ENCODE results near the gene DAZAP2. TPM values are rescaled to one million over a fixed set of nuclear protein-coding genes. Genes with fewer than 3 reads are reported as not detected.
"Not testable (repeated sequence)": the region's sequence is repeated elsewhere in the genome, so short reads cannot be mapped to it uniquely, and the experiment has no call there.

Gene DAZAP2
- total RNA-seq, 2 donors from 2014 or later: 299 to 374 TPM

DNA sequence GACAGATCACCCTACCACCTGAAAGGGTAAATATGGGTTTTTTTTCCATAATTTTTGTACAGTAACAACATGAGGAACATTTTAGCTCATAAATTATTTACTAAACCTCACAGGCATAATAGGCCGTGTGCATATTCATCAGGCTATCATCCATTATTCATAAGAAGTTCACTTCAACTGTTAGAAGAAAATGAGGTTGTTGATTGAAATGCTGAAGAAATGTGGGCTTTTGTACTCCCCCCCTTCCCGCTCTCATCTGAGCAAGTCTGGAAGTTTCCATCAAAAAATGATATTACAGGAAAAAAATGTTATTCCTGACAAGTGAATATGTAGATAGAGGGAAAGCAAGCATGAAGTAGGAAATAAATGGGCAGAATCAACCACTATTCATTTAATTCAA lies 12.9 kb upstream of the DAZAP2 start:
- Histone ChIP-seq H3K4me3 (no peak overlapping the region), H3K27ac (no peak overlapping the region), H3K36me3 (no peaks in the 10 kb centered on the region), H3K4me1 (replicated peaks) (no peaks in the 10 kb centered on the region), H3K27me3 (replicated peaks; ENCODE audit: insufficient read depth) (no peaks in the 10 kb centered on the region), H3K9me3 (no peaks in the 10 kb centered on the region)
- intact Hi-C loops (cut with DNase I): no loop called here
- no peak for DNase-seq (ENCODE audit: low spot score)
- no peak for TF ChIP-seq POLR2AphosphoS5 (IDR thresholded peaks at IDR 0.05)
- no peak for TF ChIP-seq POLR2A (IDR thresholded peaks at IDR 0.05)
- no peak for TF ChIP-seq CTCF (IDR thresholded peaks at IDR 0.05)
- 81% methylated on average over 2 of the region's 2 CpGs for WGBS

- H3K4me1 ChIP-seq (replicated peaks); intact Hi-C loops (cut with DNase I); H3K9me3 ChIP-seq; H3K27ac ChIP-seq; DNase-seq (ENCODE audit: low spot score); H3K27me3 ChIP-seq (replicated peaks; ENCODE audit: insufficient read depth); H3K4me3 ChIP-seq; H3K36me3 ChIP-seq: not testable (repeated sequence)
- 92% methylated on average over 5 of the region's 5 CpGs for WGBS
These were observed 11.5 kb upstream of the DAZAP2 start for GRCh38 chr12:51227112-51227511.

DNA sequence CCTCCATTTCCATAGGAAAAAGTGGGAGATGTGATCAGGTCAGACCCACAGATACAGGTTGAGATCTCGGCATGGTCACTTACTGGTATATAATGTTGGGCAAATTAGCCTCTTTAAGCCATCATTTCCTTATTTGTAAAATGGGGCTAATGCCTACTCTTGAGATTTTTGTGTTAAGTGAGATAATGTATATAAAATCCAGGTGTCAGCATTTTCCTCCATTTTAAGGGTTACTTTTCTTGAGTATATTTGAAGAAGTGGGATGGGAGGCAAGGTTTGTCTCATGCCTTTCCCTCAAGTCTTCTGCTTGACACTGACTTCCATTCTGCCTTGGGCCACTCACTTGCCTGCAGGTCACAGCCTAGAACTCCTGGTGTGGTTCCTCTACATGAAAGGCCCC lies 10.7 kb upstream of the DAZAP2 start:
- WGBS: 92% methylated on average over 1 of the region's 1 CpG
- Histone ChIP-seq H3K4me3 (no peak overlapping the region), H3K27ac (no peak overlapping the region), H3K27me3 (replicated peaks; ENCODE audit: insufficient read depth) (no peaks in the 10 kb centered on the region), H3K9me3 (no peaks in the 10 kb centered on the region), H3K36me3 (no peaks in the 10 kb centered on the region), H3K4me1 (replicated peaks) (no peaks in the 10 kb centered on the region)
- no peak for DNase-seq (ENCODE audit: low spot score)
- TF ChIP-seq CTCF (IDR thresholded peaks at IDR 0.05): no peak
- TF ChIP-seq POLR2A (IDR thresholded peaks at IDR 0.05): no peak
- no peak for TF ChIP-seq POLR2AphosphoS5 (IDR thresholded peaks at IDR 0.05)
- intact Hi-C loops (cut with DNase I): no loop called here

DNA sequence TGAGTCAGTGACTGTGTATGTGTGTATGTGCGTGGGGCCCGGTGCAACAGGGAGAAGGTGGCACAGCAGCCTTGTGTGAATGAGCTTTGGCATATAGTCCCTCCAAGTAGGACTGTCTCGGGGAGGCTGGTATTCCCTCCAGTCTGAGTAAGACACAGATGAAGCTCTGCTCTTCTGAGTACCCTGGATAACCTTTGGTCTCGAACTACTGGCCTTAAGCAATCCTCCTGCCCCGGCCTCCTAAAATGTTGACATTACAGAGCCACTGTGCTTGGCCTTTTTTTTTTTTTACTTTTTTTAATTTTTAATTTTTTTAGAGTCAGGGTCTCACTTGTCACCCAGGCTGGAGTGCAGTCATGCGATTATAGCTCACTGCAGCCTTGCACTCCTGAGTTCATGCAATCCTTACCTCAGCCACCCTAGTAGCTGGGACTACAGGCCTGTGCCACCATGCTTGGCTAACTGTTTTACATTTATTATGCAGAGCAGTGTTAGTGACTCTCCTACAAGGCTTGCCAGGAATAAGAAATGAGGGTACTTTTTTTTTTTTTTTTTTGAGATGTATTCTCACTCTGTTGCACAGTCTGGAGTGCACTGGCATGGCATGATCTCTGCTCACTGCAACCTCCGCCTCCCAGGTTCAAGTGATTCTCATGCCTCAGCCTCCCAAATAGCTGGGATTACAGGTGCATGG lies 9.4 kb upstream of the DAZAP2 start:
- Histone ChIP-seq H3K4me1 (replicated peaks) (no peaks in the 10 kb centered on the region), H3K36me3 (no peaks in the 10 kb centered on the region), H3K9me3 (no peaks in the 10 kb centered on the region), H3K4me3 (no peak overlapping the region), H3K27ac (no peak overlapping the region), H3K27me3 (replicated peaks; ENCODE audit: insufficient read depth) (no peaks in the 10 kb centered on the region)
- TF ChIP-seq CTCF (IDR thresholded peaks at IDR 0.05) (no peak), POLR2AphosphoS5 (IDR thresholded peaks at IDR 0.05) (no peak), POLR2A (IDR thresholded peaks at IDR 0.05) (no peak)
- intact Hi-C loops (cut with DNase I): no loop called here
- no peak for DNase-seq (ENCODE audit: low spot score)
- WGBS: 95% methylated on average over 7 of the region's 7 CpGs

DNA sequence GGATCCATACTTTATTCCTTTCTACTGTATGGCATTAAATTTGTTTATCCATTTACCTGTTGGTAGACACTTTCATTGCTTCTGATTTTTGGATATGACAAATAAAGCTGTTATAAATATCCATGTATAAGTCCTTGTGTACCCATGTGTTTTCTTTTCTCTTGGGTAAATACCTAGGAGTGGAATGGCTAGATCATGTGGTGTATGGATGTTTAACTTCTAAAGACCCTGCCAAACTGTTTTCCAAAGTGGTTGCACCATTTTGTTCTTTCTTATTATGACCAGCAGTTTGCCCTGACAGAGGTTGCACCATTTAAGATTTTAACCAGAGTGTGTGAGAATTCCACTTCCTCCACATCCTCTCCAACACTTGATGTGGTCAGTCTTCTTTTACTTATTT lies 6.0 kb upstream of the DAZAP2 start:
- Histone ChIP-seq H3K36me3 (no peaks in the 10 kb centered on the region), H3K4me3 (no peak overlapping the region), H3K9me3 (no peaks in the 10 kb centered on the region), H3K27me3 (replicated peaks; ENCODE audit: insufficient read depth) (no peaks in the 10 kb centered on the region), H3K4me1 (replicated peaks) (no peaks in the 10 kb centered on the region), H3K27ac (no peak overlapping the region)
- no peak for TF ChIP-seq POLR2A (IDR thresholded peaks at IDR 0.05)
- TF ChIP-seq CTCF (IDR thresholded peaks at IDR 0.05): no peak
- TF ChIP-seq POLR2AphosphoS5 (IDR thresholded peaks at IDR 0.05): peak; percentile 65
- DNase-seq (ENCODE audit: low spot score): no peak
- intact Hi-C loops (cut with DNase I): loop anchor here (10.0 kb wide), 1 partner anchor 408 kb away; no protein-coding TSS in a partner anchor

Measured in prostate gland (tissue), 2 donors.